Ramos (cell line): ENCODE data around the gene ACBD3.

ENCODE experiments used
- in situ Hi-C: fragments of 300-500 bp; cut with MboI; formaldehyde crosslinking; loops from one replicate; pipeline ENCODE4 v1.14.3; 2022; ENCODE audit warnings: low sequenced_read_pairs; ENCODE audit not compliant: unreplicated experiment

The ACBD3 gene

DNA sequence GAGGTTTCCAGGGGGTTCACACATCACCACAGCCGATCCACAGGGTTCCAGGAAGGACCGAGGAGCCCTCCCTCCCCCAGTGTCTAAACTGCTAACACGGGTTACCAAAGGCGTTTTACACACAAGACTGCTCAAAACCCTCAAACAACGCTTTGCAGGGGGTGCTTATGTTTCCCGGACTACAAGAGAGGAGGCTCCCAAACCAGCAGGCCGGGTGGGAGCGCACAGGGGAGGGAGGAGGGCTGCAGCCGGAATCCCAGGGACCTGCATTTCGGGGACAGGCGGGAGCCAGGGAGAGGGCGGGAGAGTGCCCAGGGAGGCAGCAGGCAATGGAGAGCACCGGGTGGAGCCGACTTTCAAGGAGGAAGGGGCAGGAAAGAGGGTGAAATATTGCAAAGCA, 50.8 kb downstream of the ACBD3 start:
- in situ Hi-C loops, result no loop called here

DNA sequence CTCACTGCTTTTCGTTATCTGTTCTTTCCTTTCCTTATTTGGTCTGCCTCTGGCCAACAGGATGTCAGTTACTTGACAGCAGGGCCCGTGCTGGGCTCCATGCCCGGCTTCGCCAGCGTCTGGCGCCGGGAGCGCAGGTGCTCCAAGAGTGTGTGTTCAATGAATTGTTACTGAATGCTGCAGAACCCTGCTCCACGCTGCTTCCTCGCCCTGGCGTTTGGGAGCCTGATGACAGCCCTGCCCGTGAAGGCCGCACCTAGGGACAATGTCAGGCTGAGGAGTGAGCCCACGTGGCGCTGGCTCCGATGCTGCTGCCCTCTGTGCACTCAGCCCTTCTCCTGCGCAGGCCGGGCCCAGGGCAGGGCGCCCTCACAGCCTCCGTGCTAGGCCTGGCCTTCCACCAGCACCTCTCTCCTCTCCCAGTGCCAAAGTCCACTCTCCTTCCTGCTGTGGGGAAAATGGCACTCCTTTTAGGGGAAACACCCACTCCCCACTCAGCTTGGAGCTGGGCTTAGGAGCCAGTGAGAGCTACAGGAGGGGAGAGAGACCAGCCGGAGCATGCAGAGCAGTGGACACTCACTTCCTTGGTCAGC, 51.4 kb downstream of the ACBD3 start:
- in situ Hi-C loops, result no loop called here

DNA sequence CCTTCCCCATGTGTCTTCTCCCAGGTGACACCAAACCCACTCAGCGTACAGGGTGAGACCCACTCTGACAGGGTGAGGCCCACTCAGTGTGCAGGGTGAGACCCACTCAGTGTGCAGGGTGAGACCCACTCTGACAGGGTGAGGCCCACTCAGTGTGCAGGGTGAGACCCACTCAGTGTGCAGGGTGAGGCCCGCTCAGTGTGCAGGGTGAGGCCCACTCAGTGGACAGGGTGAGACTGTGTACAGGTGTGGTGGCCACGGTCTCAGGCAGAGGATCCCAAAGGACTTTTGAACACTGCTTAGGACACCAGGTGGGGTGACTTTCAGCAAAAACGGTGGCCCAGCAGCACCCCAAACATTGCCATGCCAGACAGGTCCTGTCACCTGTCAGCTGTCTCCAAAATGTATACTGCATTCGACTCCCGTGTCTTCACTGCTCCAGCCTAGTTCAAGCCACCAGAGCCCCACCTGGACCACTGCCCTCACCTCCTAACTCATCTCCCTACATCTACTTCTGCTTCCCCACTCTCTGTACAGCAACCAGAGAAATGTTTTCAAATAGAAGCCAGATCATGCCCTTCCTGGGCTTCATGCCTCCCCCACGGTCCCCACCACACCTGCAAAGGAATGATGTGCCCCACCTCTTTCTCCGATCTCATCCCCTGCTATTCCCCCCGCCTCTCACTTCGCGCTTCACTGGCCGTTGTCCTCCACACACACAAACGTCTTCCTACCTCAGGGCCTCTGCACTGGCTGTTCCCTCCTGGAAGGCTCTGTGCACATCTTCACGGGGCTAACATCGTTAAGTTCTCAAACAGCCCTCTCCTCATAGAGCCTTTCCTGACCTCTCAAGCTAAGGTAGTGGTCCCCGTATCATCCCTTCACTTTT, 52.1 kb downstream of the ACBD3 start:
- in situ Hi-C loops, result no loop called here

DNA sequence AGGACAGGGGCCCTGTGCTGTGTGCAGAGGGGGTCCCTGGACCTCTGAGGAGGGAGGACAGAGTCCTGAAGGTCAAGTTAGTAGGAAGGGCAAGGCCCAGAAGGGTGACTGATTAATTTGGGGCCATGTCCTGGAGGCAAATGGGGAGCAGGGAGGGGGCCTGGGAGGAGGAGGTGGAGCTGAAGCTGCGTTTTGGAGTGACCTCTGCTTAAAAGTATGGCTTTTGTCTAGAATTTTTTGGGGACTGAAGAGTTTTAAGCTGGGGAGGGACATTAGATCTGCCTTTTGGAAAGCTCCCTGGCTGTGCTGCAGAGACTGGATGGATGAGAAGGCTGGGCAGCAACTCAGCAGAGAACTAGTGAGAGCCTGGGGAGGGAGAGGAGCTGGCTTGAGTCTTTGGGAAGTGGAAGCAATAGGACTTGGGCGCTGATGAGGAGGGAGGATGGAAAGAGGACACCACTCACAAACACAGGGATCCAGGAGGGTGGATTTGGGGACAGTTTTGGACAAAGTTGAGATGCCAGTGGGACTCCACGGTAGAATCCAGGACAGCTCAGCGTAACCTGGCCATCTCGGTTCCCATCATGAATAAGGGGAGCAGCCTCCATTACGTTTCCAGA, 52.9 kb downstream of the ACBD3 start:
- in situ Hi-C loops, result no loop called here

DNA sequence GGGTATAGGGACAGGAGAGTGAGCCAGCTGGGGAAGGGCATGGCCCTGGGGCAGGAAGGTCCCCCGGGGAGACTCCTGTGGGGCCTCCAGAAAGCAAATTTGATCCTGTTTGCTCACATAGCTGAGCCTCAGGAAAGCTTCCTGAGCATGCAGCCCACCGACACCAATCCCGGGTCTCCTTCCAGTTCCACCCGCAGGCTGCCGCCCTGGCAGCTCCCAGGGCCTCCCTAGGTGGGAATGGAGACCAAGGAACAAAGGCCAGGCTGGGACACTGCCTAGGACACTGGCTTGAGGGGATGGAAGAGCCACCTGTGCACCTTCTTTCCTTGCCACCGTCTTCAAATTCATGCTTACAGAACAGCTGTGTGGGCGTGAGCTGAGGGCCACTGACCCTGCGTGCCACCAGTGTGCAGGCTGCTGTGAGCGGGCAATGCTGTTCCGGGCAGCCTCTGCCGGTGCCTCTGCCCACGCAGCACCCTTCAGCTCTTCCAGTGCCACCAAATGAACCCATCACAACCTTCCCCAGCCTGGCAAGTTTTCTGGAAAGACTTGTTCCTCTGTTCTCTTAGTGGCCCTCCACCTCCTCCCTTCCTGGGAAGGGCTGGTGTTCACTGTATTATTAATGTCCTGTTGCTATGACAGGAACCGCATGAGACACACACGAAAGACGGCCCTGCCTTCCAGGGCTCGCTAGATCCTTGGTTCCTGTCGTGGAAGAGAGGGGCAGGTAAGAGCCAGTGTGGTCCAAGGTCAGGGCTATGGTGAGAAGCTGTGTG, 53.6 kb downstream of the ACBD3 start:
- in situ Hi-C loops, result no loop called here

DNA sequence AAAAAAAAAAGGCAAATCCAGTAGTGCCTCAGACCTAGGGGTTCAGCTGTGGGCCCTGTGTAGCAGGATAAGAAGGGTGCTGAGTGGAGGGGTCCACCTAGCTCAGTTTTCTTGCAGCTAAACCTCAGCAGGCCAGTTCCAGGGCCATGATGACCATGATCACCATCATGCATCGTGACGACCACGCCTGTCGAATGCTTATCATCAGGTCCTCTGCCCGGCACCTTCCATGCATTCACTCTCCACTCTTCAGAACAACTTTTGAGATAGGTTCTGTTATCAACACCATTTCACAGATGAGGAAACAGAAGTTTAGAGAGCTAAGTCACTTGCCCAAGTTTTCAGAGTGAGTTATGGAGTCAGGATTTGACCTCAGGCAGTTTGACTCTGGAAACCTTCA, 54.9 kb downstream of the ACBD3 start:
- in situ Hi-C loops, result no loop called here

DNA sequence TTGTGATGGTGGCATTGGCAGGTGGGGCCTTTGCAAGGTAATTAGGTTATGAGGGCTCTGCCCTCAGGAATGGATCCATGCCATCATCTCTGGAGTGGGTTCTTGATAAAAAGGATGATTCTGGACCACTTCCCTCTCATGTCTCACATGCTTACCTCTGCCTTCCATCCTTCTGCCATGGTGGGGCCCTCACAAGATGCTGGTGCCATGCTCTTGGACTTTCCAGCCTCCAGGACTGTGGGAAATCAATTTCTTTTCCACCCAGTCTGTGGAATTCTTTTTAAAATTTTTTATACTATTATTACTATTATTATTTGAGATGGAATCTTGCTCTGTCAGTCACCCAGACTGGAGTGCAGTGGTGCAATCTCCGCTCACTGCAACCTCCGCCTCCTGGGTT, 57.3 kb downstream of the ACBD3 start:
- in situ Hi-C loops, result loop anchor here (10.0 kb wide), 1 partner anchor 216 kb away; no protein-coding TSS in a partner anchor

DNA sequence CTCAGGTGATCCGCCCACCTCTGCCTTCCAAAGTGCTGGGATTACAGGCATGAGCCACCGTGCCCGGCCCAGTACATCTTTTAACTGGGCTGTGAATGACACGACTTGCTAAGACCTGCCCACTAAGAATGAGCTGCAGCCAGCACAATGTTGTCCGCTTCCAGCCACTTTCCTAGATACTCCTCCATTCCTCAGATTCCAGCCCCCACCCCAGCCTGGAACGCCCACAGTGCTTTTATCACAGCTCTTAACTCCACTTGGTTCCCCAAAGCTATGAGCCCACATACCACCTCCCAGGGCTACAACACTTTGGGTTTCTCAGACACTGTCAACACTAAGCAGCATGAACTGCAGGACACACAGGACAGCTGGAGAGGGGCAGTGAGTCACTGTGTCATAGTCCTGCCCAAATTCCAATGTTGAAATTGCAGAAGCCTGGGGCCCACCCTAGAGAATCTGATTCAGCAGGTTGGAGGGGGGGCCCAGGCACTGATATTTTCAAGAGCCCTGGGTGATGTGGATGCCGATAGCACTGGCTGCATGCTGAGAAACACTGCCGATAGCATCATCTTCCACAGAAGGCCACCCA, 58.0 kb downstream of the ACBD3 start:
- in situ Hi-C loops, result loop anchor here (10.0 kb wide), 1 partner anchor 216 kb away; no protein-coding TSS in a partner anchor

DNA sequence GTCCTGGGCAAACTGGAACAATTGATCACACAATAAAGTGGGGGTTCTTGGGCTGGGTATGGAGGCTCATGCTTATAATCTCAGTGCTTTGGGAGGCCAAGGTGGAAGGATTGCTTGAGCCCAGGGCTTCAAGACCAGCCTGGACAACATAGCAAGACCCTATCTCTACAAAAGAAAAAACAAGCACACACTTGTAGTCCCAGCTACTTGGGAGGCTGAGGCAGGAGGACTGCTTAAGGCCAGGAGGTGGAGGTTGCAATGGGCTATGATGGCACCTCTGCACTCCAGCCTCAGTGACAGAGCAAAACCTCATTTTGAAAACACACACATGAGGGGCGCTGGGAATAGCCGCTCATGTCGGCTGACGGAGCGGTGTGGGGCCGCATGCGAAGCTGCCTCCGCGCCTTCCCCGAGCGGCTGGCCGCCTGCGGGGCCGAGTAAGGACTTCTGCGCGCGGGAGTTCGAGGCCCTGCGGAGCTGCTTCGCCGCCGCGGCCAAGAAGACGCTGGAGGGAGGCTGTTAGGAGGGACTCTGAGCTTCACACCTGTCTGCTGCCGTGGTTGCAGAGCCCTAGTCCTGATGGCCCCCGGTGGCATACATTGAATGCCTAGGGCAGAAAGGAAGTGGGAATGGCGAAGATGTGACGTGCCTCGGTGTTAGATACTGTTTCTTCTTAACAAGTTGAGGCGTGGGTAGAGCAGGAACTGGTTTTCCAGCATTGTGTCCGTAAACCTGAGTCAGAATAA, 59.5 kb downstream of the ACBD3 start:
- in situ Hi-C loops, result loop anchor here (10.0 kb wide), 1 partner anchor 218 kb away; no protein-coding TSS in a partner anchor

DNA sequence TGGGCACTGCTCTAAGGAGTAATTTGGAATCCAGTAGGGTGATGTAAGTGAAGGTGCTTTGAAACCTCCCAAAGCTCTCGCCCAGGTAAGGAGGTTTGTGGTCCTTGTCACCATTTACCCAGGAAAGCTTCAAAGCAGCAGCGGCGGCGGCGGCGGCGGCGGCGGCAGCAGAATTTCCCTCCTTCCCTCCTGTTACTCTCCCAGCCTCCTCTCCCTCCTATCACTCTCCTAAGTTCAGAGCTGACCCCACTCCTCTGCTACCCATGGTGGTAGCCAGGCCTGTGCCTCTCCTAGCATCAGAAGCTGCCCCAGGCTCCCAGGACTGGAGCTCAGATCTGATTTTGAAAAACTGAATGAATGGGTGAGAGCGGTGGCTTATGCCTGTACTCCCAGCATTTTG, 60.7 kb downstream of the ACBD3 start:
- in situ Hi-C loops, result loop anchor here (10.0 kb wide), 1 partner anchor 219 kb away; no protein-coding TSS in a partner anchor

DNA sequence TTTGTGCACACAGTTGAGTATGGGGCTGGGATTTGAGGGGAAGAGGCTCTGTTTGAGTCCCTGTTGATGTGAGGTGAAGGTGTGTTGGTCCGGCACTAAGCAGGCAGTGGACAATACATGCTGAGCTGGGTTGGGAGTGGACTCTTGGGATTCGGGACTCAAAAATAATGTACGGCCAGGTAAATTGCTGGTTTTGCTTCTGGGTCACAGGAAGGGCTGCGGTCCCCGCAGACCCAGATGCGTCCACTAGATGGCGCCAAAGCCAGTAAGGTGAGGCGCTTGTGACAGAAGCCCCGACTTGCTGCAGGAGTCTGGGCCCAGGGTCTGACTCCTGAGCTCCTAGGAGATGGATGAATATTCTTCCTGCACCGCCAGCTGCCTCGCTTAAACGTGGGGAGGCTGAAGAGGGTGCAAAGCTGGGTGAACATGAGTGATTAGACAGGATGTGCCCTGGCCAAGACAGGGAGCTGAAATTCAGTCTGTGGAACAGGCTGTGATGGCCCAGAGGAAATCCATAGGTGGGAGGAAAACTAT, 61.4 kb downstream of the ACBD3 start:
- in situ Hi-C loops, result loop anchor here (10.0 kb wide), 1 partner anchor 220 kb away; no protein-coding TSS in a partner anchor

DNA sequence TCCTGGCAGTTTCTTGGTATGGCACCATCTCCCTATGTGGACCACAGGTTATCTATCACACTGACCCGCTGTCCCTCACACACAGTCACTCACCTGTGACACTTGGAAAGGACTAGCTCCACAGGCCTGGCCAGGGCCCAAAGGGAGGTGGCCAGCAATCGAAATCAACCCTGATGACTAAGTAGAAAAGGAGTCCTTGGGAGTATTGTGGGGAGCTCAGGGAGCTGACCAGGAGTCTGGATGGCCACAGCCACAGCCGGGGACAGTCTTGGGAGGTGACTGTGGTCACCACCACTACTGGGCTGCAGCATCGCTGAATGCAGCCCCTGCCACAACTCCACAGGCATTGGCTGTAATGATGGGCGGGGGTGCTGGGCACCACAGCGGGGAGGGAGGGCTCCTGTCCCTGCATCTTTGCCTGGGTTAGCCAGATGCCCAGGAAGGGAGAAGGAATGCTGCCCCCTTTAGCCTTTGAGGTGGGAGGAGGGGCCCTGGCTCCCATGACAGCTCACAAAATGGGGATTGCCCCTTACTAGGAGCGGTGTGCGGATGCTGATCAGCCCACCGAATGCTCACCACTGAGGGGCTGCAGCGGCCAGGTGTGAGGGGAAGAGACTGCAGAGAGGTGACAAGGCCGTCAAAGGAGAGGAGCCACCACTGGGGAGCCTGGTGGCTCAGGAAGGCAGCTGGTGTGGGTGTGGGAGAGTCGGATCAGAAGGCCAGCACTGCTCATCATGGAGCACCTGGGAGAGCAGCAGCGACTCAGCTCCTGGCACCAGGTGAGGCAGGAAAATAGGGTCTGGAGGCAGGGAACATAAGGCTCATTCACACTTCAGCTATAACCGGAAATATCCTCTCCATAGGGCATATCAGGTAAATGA, 62.7 kb downstream of the ACBD3 start:
- in situ Hi-C loops, result loop anchor here (5.0 to 10.0 kb wide), 2 partner anchors 73 to 221 kb away; no protein-coding TSS in a partner anchor

DNA sequence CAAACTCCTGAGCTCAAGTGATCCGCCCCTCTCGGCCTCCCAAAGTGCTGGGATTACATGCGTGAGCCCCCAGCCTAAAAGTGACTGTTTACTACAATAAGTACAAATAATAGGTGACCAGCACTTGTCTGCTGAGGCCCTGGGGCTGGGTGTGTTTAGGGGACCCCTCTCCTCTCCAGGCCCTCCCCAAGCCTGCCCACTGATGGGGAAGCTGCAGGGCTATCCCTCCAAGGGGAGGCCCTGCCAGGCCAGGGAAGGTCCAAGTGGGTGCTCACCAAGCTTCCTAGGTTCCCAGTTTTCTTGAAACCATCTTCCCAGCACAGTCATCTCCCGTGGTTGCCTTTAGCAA, 63.4 kb downstream of the ACBD3 start:
- in situ Hi-C loops, result loop anchor here (5.0 to 10.0 kb wide), 2 partner anchors 74 to 222 kb away; no protein-coding TSS in a partner anchor

DNA sequence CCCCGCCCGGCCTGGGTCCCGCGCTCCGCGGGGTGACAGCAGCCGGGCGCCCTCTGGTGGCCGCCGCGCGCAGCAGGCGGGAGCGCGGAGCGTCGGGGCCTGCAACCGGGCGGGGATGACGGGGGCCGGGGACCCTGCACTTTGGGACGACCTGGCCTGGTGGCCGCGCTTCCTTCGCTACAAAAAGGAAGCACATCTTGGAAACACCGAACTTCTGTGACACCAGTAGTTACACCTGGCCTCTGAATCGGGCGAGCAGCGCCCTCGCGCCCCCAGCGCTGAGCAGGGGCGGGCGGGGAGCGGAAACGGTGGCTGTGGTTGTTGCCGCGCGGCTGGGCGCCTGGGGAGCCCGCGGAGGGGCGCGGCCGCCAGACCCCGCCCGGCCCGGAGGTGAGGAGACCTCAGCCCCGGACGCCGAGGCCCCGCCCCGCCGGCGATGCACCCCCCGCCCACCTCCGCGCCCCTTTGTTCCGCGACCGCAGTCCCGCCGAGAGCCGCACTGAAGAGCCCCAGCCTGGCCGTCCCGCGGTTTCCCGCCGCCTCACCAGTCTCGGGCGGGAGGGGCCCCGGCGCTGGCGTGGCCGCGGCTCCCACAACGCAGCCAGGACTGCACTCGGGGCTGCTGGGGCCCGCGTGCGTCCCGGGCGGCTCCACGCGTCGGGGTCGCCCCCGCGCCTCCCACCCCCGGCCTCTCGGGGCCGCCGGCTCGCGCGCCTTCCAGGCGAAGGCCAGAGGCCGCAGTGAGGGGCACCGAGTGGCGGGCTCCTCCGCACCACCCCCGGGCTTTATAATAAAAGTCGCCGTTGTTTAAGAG, 64.7 kb downstream of the ACBD3 start:
- in situ Hi-C loops, result loop anchor here (5.0 to 10.0 kb wide), 2 partner anchors 76 to 223 kb away; no protein-coding TSS in a partner anchor

DNA sequence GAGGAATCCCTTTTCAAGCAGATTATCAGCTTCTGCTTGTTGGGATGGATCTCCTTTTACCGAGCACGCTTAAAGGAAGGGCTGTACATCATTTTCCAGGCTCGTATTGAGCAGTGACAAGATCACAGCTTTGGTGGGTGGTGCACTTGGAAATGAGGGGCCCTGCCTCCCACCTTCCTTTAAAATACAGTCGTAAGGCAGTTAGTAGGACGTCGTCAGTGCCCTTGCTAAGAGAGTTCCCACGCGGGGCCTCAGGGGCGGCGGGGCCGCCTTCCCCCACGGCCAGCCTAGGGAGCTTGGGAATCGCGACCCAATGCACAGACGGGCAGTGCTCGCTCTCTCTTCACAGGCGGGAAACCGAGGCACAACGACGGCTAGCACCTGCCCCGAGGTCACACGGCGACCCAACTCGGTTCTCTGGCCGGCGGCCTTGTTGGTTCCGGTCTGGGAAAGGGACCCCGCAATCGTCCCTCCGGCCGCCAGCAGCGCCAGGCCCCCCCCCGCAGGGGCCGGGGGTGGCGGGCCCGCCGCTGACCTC, 65.4 kb downstream of the ACBD3 start:
- in situ Hi-C loops, result loop anchor here (5.0 to 10.0 kb wide), 2 partner anchors 76 to 224 kb away; no protein-coding TSS in a partner anchor

DNA sequence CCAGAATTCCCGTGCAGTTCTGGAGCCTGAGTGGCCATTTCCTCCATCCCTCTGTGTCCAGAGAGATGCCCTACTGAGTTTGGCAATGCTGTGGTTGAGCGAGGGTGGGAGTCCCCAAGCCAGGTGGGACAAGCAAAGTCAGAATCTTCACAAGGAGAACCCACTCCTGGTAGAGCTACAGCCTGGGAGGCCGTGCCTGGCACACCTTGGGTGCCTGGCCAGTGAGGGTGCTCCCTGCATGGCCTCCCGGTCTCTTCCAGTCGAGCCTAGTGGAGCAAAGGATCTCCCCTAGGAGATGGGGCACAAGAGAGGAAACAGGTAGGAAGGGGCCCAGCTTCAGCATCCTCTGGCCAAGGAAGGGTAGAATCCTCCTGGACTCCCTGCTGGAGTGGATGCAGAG, 66.1 kb downstream of the ACBD3 start:
- in situ Hi-C loops, result loop anchor here (5.0 to 10.0 kb wide), 2 partner anchors 77 to 224 kb away; no protein-coding TSS in a partner anchor

DNA sequence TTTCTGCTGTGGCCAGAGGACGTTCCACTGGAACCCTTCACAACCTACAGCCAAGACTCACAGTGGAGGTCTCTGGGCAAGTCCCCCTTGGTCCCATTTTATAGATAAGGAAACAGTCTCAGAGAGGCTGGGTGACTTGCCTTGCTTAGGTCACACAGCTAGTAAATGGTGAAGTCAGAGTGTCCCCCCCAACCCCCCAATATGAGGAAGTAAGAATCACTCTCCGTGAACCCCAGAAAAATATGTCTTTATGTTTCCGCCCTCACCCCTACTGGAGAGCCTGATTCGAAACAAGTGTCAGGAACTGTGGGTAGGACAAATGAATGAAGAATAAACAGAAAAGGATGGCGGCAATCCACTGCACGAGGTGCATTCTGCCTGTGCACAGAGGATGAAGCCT, 67.4 kb downstream of the ACBD3 start:
- in situ Hi-C loops, result loop anchor here (5.0 kb wide), 1 partner anchor 137 kb away; no protein-coding TSS in a partner anchor
